ENCODE measurements around the gene SDC4. TPM values are rescaled to one million over a fixed set of nuclear protein-coding genes. Genes with fewer than 3 reads are reported as not detected.

SDC4 gene
- total and polyA plus RNA-seq, 10 of the 15 experiments (the other 5 are each of a cell fraction or from before 2014, with no cell fraction given) = 0.52 to 11.3 (median 1.4) TPM

DNA sequence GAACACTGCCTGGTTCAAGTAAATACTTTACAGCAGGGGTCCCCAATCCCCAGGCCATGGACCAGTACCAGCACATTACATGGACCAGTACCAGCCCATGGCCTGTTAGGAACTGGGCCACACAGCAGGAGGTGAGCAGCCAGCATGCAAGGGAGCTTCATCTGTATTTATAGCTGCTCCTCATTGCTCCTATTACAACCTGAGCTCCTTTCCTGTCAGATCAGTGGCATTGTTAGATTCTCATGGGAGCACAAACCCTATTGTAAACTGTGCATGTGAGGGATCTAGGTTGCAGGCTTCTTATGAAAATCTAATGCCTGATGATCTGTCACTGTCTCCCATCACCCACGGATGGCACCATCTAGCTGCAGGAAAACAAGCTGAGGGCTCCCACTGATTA lies 53.6 kb downstream of the SDC4 start:
- Histone ChIP-seq H3K4me3 (no peak overlapping the region), H3K79me2 (ENCODE audit: control insufficient read depth, insufficient read depth, low read length) (no peaks in the 10 kb centered on the region), H3K9me3 (replicated peaks; ENCODE audit: control insufficient read depth, insufficient read depth, low read length) (no peaks in the 10 kb centered on the region; the same call in 2 of the 3 replicates), H2AFZ (ENCODE audit: control insufficient read depth, low read depth, low read length) (no peak overlapping the region), H4K20me1 (ENCODE audit: control insufficient read depth, insufficient read depth) (no peaks in the 10 kb centered on the region), H3K4me1 (ENCODE audit: control insufficient read depth, insufficient read depth, low read length) (no peaks in the 10 kb centered on the region), H3K4me2 (ENCODE audit: control insufficient read depth, insufficient read depth) (no peak overlapping the region), H3K27me3 (replicated peaks in 1 of 2; ENCODE audit: control insufficient read depth in 2 of 2, insufficient read depth in 2 of 2, low read length in 1 of 2) (peaks cover 6 to 7% of the 10 kb centered on the region in 2 experiments; a peak in 3 of 4 replicates), H3K9ac (ENCODE audit: control insufficient read depth, insufficient read depth, low read length) (no peak overlapping the region), H3K36me3 (ENCODE audit: control insufficient read depth in 2 of 2, insufficient read depth in 2 of 2, low read length in 1 of 2) (no peaks in the 10 kb centered on the region), H3K27ac (ENCODE audit: control insufficient read depth, insufficient read depth) (no peak overlapping the region)
- no TSS peak for BruUV-seq (replicated peaks)
- ATAC-seq (no peak), DNase-seq (ENCODE audit: low read depth, low spot score) (no peak), FAIRE-seq (no peak)
- intact Hi-C loops (cut with micrococcal nuclease; ENCODE audit: unreplicated experiment) = loop anchor here (5.0 kb wide), 4 partner anchors 157 to 257 kb away; no protein-coding TSS in a partner anchor
- ChIA-PET RAD21 (ENCODE audit: unreplicated experiment) (interaction anchor here (0.9 to 1.9 kb wide), 6 partner anchors 142 to 476 kb away, joined by 3 to 8 read pairs (median 4); no protein-coding TSS in a partner anchor), CTCF (interaction anchor here (0.6 to 6.3 kb wide), 40 partner anchors 8 to 1090 kb away, joined by 3 to 53 read pairs (median 4); partner anchors contain the start of genes SYS1, WFDC10A and WFDC5), POLR2A (no interaction called here), SMC1A (ENCODE audit: uncharacterized antibody, unreplicated experiment) (interaction anchor here (0.7 to 1.3 kb wide), 5 partner anchors 9 to 251 kb away, joined by 3 to 6 read pairs (median 3); no protein-coding TSS in a partner anchor)
- TF ChIP-seq, protein P1, sequence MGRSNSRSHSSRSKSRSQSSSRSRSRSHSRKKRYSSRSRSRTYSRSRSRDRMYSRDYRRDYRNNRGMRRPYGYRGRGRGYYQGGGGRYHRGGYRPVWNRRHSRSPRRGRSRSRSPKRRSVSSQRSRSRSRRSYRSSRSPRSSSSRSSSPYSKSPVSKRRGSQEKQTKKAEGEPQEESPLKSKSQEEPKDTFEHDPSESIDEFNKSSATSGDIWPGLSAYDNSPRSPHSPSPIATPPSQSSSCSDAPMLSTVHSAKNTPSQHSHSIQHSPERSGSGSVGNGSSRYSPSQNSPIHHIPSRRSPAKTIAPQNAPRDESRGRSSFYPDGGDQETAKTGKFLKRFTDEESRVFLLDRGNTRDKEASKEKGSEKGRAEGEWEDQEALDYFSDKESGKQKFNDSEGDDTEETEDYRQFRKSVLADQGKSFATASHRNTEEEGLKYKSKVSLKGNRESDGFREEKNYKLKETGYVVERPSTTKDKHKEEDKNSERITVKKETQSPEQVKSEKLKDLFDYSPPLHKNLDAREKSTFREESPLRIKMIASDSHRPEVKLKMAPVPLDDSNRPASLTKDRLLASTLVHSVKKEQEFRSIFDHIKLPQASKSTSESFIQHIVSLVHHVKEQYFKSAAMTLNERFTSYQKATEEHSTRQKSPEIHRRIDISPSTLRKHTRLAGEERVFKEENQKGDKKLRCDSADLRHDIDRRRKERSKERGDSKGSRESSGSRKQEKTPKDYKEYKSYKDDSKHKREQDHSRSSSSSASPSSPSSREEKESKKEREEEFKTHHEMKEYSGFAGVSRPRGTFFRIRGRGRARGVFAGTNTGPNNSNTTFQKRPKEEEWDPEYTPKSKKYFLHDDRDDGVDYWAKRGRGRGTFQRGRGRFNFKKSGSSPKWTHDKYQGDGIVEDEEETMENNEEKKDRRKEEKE (IDR thresholded peaks at IDR 0.05) = no peak
- no peak for TF ChIP-seq PAX5 (IDR thresholded peaks at IDR 0.05; ENCODE audit: borderline replicate concordance, low read depth, low read length)
- no peak for TF ChIP-seq MYB (IDR thresholded peaks at IDR 0.05; ENCODE audit: borderline replicate concordance, low read depth, low read length)
- TF ChIP-seq MYC (IDR thresholded peaks at IDR 0.05; ENCODE audit: insufficient read depth, insufficient read length, insufficient replicate concordance, low read length, severe bottlenecking) = no peak
- TF ChIP-seq SUZ12 (IDR thresholded peaks at IDR 0.05; ENCODE audit: unreplicated experiment) = no peak
- no peak for TF ChIP-seq MEF2B (IDR thresholded peaks at IDR 0.05; ENCODE audit: partially characterized antibody, poor library complexity, severe bottlenecking)
- TF ChIP-seq CBFB (IDR thresholded peaks at IDR 0.05; ENCODE audit: low read depth) = no peak
- no peak for TF ChIP-seq YBX1 (IDR thresholded peaks at IDR 0.05)
- TF ChIP-seq ZSCAN29 (IDR thresholded peaks at IDR 0.05) = no peak
- no peak for TF ChIP-seq KAT2A (conservative IDR thresholded peaks at IDR 0.05; ENCODE audit: control insufficient read depth, low read depth, low read length)
- TF ChIP-seq FOXM1 (IDR thresholded peaks at IDR 0.05; ENCODE audit: low read depth, low read length) = no peak
- TF ChIP-seq, protein P2, sequence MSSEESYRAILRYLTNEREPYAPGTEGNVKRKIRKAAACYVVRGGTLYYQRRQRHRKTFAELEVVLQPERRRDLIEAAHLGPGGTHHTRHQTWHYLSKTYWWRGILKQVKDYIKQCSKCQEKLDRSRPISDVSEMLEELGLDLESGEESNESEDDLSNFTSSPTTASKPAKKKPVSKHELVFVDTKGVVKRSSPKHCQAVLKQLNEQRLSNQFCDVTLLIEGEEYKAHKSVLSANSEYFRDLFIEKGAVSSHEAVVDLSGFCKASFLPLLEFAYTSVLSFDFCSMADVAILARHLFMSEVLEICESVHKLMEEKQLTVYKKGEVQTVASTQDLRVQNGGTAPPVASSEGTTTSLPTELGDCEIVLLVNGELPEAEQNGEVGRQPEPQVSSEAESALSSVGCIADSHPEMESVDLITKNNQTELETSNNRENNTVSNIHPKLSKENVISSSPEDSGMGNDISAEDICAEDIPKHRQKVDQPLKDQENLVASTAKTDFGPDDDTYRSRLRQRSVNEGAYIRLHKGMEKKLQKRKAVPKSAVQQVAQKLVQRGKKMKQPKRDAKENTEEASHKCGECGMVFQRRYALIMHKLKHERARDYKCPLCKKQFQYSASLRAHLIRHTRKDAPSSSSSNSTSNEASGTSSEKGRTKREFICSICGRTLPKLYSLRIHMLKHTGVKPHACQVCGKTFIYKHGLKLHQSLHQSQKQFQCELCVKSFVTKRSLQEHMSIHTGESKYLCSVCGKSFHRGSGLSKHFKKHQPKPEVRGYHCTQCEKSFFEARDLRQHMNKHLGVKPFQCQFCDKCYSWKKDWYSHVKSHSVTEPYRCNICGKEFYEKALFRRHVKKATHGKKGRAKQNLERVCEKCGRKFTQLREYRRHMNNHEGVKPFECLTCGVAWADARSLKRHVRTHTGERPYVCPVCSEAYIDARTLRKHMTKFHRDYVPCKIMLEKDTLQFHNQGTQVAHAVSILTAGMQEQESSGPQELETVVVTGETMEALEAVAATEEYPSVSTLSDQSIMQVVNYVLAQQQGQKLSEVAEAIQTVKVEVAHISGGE (CRISPR knock-in tag; IDR thresholded peaks at IDR 0.05) = no peak
- TF ChIP-seq EGR1 (IDR thresholded peaks at IDR 0.05; ENCODE audit: borderline replicate concordance in 1 of 2, low read depth in 2 of 2, low read length in 2 of 2) = no peak
- no peak for TF ChIP-seq TCF7 (IDR thresholded peaks at IDR 0.05; ENCODE audit: borderline replicate concordance)
- no peak for TF ChIP-seq KDM1A (IDR thresholded peaks at IDR 0.05; ENCODE audit: borderline replicate concordance)
- TF ChIP-seq SMAD5 (IDR thresholded peaks at IDR 0.05; ENCODE audit: low read depth) = no peak
- WGBS (ENCODE audit: insufficient coverage, insufficient replicate concordance, low lambda C conversion rate, missing lambda C conversion rate) = 6% methylated on average over 1 of the region's 1 CpG
- in situ Hi-C loops (cut with MboI) = no loop called here

Measured in GM12878 (cell line).